GM12874 (cell line): ENCODE results near the gene CAPN8.

Experiments used
- TF ChIP-seq, protein P1 (sequence below): IDR thresholded peaks from 2 replicates; pipeline ENCODE4 v1.5.1; 2011; ENCODE audit warnings: low read depth, mild to moderate bottlenecking, control low read depth, low read length, moderate library complexity; ENCODE audit not compliant: insufficient read depth

CAPN8 gene

GRCh38 chr1:223622132-223622842 lies 43.2 kb downstream of the CAPN8 start:
- TF ChIP-seq, protein P1, sequence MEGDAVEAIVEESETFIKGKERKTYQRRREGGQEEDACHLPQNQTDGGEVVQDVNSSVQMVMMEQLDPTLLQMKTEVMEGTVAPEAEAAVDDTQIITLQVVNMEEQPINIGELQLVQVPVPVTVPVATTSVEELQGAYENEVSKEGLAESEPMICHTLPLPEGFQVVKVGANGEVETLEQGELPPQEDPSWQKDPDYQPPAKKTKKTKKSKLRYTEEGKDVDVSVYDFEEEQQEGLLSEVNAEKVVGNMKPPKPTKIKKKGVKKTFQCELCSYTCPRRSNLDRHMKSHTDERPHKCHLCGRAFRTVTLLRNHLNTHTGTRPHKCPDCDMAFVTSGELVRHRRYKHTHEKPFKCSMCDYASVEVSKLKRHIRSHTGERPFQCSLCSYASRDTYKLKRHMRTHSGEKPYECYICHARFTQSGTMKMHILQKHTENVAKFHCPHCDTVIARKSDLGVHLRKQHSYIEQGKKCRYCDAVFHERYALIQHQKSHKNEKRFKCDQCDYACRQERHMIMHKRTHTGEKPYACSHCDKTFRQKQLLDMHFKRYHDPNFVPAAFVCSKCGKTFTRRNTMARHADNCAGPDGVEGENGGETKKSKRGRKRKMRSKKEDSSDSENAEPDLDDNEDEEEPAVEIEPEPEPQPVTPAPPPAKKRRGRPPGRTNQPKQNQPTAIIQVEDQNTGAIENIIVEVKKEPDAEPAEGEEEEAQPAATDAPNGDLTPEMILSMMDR = no peak

GRCh38 chr1:223621312-223621734 lies 44.2 kb downstream of the CAPN8 start:
- TF ChIP-seq, protein P1 = no peak

DNA sequence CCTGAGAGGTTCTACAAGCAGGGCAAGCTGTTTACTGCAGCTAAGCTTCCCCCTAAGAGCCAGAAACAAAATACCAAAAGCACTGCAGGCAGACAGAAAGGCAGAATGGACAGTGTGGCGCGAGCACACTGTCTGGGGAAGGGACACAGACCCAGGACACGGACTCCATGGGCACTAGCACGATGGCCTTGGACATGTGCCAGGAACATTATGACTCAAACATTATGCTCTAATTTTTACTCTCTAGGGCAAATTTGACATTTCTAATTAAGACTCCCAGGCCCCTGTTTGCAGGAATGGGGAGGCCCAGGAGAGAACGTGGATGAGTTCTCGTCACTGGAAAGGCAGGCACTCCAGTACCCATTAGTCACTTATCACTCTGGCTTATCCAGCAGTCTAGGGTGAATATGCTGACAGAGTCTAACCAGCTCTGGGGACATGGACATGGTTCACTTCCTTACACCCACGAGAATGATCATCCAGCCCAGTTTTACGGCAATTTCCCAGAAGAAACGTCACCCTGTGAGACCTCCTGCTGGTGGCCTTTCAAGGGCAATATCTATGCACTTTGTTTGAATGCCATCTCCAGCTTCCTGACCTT lies 45.1 kb downstream of the CAPN8 start:
- TF ChIP-seq, protein P1 = no peak

DNA sequence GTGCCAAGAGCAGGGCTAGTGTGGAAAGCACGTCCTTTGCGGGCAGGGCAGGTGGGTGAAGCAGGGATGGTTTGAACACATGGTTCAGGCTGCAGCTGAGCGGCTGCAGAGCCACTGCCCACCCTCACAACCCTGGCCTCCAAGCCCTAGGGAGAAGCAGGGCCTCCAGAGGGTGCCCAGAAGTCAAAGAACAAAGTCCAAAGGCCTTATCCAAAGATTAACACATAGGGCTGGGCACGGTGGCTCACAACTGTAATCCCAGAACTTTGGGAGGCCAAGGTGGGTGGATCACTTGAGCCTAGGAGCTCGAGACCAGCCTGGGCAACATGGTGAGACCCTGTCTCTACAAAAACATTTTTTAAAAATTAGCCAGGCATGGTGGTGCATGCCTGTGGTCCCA lies 46.8 kb downstream of the CAPN8 start:
- TF ChIP-seq, protein P1 = no peak

DNA sequence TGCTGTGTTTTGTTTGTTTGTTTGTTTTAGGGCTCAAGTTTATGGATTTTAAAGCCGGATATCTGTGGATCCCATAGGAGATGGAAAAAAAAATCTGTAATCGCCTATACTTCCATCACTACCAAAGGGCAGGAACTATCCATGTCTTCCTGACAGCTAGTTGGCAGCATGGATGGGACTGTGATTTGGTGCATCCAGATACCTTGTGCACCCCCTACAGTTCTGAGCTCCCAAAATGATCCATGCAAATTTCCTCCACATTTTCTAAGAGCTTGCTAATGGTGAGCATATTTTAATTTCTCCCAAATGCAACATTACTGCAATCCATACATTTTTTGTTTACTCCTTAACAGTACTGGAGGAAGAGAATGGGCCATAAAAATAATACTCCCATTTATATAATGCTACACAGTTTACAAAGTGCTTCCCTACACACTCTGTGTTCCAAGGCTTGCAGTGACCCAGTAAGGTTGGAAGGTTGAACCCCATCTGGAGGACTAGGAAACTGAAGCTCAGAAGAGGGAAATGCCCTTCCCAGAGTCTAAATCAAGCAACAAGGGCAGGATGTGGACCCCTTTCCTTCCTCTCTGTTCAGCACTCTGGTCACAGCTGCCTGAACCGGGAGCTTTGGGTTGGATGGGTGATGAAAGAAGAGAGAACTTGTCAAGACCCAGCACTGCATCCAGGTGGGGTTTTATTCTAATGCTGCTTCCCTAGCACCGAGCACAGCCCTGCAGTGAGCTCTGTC lies 48.0 kb downstream of the CAPN8 start:
- TF ChIP-seq, protein P1 = no peak

DNA sequence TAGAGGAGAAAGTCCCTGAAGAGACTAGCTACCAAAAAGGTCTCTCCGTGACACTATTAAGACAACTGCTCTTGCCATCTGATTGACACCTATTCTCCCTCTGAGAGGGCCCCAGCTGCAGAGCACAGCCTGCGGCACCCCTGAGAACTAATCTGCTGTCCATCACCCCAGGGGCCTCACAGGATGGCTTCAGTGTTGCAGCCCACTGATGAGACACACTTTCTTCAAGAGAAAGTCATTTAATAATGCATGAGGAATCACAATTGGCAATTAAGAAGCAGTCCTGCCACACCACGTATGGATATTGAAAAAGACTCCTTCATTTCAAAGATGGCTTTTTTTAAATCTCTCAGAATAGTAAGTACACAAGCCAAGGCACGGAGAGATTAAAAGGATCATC lies 48.9 kb downstream of the CAPN8 start:
- TF ChIP-seq, protein P1 = no peak

- TF ChIP-seq, protein P1 = no peak
These were observed 53.6 kb downstream of the CAPN8 start for GRCh38 chr1:223611936-223612335.
